Activated CD8-positive, alpha-beta memory T cell treated with anti-CD3 and anti-CD28 coated beads for 24 hours (primary cell): ENCODE results near the gene CSNK1G2.

Source experiments
- DNase-seq: peaks from one replicate; pipeline ENCODE4 v3.0.0-alpha.2; 2020

Gene CSNK1G2

DNA sequence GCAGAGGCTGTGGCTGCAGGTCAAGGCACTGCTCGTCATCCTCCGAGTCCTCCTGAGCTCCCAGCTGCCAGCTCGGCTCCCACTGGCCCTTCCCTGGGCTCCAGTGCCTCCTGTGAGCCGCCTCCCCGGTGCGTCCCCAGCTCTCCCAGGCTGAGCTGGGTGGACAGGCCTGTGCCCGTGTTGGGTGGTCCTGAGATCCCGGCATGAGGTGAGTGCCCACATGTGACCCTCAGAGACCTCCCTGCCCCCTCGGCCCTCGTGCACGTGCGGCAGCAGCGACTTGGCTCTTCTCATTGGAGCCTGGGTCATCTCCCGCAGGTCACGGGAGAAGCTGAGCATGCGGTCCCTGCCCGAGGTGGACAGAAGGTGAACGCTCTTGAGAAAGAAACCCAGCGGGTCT is 20.3 kb upstream of the CSNK1G2 start:
- no peak for DNase-seq

DNA sequence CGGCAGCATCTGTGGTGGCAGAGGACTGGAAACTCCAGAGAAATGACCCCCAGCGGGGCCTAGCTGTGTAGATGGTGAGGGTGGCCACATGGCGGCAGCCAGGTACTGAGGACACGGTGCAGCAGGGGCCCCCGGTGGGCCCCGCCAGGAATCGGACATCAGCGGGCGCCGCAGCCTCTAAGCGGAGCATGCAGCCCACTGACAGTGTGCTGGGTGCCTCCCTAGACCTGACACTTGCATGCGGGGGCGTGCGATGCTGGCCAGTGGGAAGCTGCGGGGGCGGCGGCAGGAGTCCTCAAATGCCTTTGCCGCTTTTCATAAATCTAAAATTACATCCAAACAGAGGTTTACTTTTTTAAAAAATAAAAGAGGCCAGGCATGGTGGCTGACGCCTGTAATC is 19.6 kb upstream of the CSNK1G2 start:
- no peak for DNase-seq

DNA sequence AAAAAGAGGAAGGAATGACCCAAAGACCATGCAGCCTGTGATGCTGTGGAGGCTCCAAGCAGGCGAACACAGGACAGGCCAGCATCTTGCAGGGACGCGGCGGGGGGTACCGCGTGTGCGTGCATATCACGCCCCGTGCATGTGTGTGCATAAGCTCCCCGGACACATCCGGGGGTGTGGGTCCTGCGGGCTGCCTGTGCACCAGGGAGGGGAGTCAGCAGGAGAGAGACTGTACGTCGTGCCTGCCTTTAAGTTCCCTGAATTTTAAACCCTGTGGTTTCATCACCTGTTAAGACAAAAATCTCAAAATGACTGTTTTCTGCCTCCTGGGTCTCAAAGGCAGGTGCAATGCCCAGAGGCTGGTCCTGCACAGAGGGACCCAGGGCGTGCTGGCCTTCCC is 19.1 kb upstream of the CSNK1G2 start:
- no peak for DNase-seq

DNA sequence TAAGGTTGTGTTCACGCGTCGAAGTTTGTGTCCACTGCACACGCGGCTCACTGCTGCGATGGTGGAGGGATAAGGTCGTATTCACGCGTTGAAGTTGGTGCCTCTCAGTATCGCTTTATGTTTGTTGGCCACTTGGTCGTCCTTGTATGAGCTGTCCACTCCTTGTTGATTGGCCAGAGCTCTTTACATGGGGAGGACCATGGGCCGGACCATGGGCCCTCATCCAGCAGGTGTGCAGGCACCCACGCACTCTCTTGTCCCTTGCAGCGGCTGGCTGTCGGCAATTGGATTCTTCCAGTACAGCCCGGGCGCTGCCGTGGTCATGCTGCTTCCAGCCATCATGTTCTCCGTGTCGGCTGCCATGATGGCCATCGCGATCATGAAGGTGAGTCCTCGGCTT is 18.2 kb upstream of the CSNK1G2 start:
- DNase-seq: no peak

DNA sequence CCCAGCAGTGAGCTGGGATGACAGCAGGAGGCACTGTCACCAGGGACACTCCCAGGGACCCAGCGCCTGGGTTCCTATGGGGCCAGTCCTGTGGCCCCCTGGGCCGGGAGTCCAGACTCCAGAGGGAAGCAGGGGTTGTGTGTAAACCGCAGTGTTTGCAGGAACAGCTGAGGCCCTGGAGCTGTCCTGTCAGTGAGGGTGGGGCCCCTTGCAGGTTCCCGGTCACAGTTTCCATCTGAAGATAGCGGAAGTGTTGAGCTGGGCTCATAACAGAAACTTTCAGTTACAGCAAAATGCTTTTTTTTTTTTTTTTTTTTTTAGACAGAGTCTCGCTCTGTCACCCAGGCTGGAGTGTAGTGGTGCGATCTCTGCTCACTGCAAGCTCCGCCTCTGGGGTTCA is 17.7 kb upstream of the CSNK1G2 start:
- DNase-seq: no peak

DNA sequence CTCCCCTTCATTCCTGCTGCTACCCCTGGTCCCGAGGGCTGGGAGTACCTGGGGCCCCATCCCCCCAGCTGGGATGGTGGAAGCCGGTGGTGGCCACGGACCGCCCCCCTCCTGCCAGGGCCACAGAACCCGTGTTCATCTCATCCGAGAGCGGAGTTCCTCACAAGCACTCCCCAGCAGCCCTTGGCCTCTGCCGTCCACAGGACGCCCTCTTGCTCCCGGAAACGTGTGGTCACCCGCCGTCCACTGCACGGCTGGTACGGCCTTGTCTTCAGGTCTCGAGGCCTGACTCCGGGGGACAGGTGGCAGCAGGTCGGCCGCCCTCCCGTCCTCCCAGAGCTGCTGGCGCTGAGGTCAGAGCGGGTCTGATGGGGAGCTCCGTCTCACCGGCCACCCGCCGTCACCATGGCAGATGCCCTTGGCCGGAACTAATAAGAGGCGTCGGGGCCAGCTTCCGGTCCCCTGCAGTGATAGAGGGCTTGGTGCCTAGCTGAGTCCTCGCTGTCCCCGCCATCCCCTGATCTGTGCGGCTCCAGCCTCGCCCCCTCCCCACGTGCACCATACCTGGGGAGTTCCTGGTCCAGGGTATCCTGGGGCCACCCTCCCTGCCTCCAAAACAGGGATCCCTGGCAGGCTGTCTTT is 16.5 kb upstream of the CSNK1G2 start:
- DNase-seq: no peak

DNA sequence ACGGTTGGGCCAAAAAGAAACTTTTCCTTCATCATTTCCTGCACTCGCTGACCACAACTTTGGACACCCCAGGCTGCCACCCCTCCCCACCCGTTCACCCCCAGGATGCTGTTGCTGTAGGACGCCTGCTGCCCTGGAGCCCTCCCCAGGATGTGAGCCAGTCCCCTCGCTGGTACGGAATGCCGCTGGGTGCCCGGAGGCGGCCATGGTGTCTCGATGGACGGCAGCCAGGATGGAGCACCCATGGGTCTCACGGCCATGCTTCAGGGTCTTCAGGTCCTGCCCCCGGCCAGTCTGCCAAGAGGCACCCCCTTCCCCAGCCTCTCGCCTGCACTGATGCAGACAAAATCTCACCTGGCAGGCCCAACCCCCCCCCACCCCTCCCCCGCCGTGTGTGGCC is 15.4 kb upstream of the CSNK1G2 start:
- no peak for DNase-seq

DNA sequence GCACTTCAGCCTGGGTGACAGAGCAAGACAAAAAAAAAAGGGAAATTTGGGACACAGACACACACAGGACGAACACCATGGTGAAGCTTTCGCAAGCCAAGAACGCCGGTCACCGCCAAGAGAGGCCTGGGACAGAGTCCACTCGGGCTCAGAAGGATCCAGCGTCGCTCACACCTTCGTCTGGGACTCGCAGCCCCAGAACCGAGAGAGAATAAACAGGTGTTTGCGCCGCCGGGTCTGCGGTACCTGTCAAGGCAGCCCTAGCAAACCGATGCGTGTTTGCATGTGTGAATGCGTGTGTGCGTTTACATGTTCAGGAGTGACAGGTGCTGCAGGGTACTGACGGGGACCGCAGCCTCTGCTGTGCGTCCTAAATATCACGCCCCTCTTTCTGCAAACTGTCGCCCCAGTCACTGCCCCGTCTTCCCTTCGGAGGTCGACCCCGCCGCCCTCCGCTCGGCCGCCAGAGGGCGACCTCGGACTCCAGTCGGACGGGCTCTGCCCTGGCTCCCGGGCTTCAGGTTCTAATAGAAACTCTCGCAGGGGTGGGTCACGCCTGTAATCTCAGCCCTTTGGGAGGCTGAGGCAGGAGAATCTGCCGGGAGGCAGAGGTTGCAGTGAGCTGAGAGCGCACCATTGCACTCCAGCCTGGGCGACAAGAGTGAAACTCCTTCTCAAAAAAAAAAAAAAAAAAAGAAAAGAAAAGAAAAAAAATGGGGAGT is 11.8 kb upstream of the CSNK1G2 start:
- peak; percentile 95 for DNase-seq

DNA sequence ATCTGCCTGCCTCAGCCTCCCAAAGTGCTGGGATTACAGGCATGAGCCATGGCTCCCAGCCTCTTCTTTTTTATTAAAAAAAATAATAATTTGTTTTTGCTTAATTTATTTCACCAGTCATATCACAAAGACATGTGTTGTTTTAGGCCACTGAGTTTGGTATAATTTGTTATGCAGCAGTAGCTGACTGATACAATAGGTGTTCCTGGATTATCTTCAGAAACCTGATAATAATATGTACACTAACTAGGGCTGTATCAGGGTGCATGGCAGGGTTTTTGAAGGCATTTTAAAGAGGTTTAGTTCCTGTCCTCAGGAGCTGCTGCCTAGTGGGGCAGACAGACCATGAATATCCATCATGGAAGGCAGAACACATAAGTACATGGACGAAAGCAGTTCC is 9.5 kb upstream of the CSNK1G2 start:
- no peak for DNase-seq

DNA sequence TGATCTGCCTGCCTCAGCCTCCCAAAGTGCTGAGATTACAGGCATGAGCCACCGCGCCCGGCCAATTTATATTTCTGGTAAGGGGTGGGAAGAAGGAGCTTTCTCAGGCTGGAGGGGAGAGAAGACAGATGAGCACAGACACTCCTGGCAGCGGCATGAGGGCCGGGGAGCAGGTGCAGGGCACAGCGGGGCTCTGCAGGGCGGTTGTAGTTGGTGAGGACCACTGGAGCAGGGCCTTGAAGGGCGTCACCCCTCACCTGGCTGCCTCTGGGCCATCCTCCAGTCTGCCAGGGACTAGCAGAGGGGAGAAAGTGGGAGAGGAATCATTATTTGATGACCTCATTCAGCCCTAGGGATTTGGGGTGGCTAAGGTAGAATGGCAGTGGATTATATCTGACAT is 8.6 kb upstream of the CSNK1G2 start:
- DNase-seq: no peak

DNA sequence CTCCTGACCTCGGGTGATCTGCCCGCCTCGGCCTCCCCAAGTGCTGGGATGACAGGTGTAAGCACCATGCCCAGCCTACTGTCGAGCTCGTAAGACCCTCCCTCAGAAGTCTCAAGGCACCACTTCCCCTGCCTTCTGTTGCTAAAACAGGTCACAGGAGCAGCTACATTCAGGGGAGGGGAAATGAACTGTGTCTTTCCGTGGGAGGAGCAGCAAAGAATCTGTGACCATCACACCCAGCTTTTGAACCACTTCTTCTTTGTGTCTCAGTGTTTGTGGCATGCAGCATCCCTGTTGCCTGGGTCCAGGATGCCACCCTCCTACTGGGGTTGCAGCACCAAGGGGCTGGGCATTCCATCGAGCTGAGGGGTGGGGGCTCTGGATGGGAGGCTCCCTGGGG is 7.7 kb upstream of the CSNK1G2 start:
- no peak for DNase-seq

DNA sequence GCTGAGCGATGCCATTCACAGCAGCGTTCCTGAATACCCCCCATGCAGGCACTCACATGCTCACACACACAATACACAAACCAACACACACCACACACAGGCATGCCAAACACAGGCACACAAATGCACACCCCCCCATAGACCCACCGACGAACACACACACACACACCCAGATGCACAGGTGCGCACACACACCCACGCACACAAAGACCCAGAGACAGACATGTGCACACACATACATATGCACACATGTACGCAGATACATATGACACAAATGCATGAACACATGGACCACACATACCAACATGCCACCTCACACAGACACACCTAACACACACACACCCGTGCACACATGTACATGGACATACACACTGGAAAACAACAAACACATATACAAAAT is 7.0 kb upstream of the CSNK1G2 start:
- DNase-seq: no peak

DNA sequence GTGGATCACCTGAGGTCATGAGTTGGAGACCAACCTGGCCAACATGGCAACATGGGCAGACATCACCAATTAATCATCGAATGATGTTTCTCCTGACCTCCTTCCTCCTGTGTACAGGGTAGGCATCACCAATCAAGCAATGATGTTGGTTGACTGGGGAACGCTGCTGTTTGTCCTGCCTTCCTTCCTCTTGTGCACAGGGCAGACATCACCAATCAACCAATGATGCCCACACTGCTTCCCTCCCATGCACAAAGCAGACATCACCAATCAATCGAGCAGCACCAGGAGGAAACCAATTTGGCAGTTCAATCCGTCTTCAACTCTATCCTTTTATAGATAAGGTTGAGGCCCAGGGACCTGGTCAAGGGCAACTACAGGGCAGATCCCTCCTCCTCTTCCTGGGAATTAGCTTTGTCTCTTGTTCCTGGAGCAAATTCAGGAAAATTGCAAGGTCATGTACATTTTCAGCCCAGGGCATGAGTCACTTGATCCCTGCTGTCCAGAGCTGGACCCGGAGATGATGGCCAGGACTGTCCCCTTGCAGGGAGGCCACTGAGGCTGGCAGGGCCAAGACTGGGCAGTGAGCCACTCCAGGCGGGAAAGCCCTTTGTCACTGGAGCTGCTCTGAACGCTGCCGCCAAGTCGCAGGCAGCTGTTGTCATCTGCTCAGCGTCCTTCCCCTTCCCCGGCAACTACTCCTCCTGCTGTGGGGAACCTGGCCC is 5.3 kb upstream of the CSNK1G2 start:
- DNase-seq: no peak

DNA sequence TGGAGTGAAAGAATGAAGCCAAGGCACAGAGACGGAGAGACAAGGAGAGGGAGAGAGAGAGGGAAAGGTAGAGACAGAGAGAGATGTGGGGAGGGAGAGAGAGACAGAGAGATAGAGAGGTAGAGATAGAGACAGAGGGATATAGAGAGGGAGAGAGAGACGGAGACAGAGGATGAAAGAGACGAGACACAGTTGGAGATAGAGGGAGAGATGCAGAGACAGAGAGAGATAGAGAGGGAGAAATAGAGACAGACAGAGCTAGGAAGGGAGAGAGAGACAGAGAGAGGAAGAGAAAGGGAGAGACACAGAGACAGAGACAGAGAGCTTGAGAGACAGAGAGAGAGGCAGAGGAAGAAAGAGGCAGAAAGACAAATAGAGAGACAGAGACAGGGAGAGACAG is 4.5 kb upstream of the CSNK1G2 start:
- DNase-seq: no peak

DNA sequence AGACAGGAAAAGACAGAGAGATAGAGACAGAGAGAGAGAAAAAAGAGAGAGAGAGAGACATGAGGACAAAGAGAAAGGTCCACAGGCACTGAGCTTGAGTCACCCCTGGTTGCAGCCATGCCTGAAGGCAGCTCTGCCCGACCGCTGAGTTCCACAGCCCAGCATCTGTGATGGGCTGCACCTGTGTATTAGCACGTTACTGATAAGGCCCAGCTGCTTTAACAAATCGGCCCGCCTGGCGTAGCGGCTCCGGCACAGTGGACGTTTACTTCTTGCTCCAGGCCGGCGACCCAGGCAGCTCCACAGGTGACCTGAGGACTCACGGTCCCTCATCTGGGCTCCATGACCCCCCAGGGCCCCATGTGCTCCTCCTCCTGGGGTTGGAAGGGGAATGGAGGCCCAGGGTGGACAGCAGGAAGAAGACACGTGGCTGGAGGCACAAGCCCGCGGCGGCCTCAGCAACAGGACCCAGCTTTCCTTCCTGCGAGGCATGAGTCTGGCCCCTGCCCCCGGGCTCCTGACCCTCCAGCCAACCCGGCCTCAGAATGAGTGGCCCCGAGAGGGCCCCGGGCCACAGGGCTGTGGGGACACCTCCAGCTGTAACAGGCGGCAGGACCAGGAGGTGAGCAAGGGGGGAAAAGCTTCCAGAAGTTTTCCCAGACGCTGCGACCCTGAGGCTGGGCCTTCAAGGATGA is 3.9 kb upstream of the CSNK1G2 start:
- DNase-seq: no peak

DNA sequence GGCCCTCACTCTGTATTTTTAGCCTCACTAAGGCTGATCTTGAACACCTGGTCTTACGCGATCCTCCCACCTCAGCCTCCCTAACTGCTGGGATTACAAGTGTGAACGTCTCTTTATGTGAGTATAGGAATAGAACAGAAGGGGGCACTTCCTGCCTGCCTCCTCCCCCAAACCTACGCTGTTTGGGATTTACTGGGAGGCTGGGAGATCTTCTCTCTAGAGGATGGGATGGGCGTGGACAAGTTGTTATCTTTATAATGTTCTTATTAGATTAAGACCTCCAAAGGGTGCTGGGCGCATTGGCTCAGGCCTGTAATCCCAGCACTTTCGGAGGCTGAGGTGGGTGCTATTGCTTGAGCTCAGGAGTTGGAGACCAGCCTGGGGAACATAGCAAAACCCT is 2.9 kb upstream of the CSNK1G2 start:
- no peak for DNase-seq

DNA sequence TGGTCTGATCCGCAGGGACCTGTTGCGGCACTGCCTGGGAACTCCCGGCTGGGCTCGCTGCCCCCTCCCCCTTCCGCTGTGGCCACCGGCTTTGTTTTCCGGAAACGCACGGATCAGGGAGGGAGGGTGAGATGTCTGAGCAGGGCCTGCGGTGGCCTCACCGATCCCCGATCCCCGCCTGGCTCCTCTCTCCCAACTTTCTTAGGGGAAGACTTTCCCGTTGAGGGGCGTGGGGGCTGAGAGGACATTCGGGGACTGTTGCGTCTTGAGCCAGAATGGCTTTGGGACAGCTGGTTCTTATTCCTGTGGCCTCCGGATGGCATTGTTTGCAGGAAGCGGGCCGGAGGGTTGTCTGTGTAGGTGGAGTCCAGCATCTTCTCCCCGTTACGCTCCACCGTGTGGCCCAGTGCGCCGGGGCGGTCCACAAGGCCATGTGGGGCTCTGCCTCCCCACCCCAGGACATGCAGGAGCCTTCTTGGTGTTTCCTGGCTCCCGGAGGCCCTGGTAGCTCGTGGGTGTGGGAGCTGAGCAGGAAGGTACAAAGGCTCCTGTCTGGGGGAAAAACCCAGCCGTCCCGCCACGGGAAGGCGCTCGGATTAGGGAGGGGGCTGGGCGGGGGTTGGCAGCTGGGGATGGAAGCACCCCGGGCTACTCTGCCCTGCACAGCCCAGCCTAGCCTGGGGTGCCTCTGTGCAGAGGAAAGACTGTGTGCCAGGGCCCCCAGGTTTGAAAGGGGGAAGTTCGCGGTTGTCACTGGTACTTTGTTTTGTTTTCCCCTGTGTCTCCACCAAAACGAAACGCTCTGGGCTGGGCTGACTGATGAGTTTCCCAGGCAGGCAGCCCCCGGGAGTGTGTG is 1.3 kb downstream of the CSNK1G2 start:
- DNase-seq: peak; percentile 84

DNA sequence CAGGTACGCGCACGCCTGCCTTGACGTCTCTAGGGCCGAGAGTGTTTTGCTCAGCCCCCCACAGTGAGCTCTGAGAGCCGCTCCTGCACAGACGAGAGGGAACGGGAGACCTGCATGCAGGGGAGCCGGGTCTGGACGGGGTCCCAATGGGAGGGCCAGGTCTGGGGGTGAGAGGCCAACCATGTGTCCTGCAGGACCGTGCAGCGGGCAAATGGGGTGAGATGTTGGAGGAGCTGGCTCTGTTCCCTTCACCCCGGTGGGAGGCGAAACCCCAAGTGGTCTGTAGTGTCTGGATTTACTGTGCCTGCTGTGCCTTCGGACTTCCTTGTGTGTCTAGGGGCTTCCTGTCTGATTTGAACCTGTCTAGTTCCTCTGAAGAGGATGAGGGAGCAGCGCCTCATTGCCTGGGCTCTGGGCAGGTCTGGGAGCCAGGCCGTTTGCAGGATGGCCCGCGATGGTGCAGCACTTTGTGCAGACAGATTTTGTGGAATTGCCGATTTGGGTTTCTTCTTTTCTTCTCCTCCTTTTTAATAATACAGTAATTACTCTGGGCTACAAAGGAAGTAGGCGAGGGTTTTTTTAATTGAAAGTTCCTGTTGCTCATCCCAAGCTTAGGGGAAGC is 2.1 kb downstream of the CSNK1G2 start:
- no peak for DNase-seq

DNA sequence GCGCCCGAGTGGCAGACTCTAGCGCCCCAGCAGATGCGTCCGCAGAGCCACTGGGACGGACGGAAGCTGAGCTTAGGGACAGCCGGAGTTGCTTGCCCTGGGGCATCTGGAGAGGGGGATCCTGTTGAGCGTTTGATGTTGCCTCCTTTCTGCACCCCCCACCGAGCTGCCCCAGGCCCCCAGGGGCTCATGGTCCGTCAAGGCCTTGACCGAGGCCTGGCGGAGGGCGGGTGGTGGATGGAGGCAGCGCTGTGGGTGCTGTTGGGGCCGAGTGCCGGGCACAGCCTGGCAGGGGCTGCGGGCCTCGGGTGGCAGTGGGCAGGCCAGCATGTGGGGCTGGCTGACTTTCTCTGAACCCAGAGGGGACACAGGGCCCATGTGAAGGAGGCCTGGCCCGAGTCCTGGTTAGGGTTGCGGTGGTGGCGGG is 2.7 kb downstream of the CSNK1G2 start:
- no peak for DNase-seq

DNA sequence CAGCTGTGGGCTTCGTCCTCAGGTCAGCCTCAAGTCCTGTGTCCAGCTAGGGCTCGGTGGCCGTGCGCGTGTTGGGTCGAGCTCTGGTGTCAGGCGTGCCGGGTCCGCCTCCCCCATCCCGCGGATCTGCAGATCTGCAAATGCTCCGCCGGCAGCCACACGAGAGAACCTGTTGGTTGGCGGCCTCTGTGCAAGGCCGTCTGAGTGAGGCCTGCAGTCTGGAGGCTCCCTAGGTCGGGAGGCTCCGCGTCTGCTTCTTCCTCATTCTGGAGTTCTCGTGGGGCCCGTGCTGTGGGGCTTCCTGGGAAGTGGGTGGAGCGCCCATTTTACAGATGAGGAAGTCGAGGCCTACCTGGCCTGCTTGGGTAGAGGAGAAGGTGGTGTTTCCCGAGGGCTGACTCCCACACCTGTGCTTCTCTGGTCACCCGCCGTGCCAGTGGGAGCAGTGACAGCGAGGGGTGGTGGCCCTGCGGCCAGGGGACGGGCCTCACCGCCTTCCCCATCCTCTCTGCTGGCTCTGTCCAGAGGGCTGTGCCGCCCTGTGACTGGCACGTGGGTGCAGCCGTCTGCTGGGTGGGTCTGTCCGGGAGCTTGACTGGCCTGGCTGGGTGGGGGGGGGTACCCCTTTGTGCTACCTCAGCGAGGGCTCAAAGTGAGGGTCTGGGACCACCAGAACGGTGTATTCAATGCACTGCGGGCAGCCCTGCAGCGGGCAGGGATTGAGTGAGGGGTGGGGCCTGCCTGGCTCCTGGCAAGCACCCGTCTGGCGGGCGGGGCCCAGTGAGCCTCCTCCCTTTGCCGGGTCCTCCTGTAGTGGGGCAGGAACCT is 3.3 kb downstream of the CSNK1G2 start:
- no peak for DNase-seq

DNA sequence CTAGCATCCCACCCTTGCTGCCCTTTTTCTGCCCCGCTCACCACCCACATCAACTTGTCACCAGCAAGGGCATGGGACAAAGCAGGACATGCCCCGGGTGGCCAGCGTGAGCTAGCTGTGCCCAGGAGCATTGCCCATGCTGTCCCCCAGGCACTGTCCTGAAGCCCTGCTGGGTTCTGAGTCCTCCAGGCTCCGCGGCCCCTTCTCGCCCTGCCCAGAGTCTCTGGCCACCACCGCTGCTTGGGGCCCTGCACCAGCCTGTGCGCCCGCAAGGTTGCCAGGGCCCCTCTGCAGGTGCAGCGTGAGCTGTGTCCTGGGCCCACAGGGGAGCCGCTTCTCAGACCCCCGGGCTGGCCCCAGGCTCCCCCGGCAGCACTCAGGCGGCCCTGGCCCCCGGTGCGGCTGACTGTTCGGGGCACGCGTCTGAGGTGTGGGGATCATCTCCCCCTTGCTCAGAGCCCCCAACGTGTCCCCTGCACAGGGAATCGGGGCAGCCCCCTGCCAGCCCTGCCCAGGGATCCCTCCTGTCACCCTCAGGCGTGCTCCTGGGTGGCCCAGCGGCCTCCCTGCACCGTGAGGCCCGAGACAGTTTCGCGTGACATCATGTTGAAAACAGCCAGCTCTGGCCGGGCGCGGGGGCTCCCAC is 4.1 kb downstream of the CSNK1G2 start:
- no peak for DNase-seq
